ENCODE results near the gene INVS.
"Not testable (repeated sequence)": the region's sequence is repeated elsewhere in the genome, so short reads cannot be mapped to it uniquely, and the experiment has no call there.

The INVS gene

GRCh38 chr9:100098887-100099721 is at the start of gene INVS, which contains the start of gene ERP44:
Gene INVS, plus strand, starts transcription at chr9:100099243. Its CDS starts 5,279 bp downstream, at chr9:100104522.
Gene ERP44, minus strand, starts transcription at chr9:100099000. Its CDS starts 160 bp downstream, at chr9:100098840.
- FAIRE-seq, result peak; percentile 93

- peak; percentile 41 for FAIRE-seq
These were observed 49.5 kb upstream of the INVS start for GRCh38 chr9:100049551-100049950.

GRCh38 chr9:100052375-100052774 is 46.7 kb upstream of the INVS start:
- FAIRE-seq, result no peak

- no peak for FAIRE-seq
These were observed 42.5 kb upstream of the INVS start for GRCh38 chr9:100056561-100056960.

- FAIRE-seq, result no peak
These were observed 41.4 kb upstream of the INVS start for GRCh38 chr9:100057624-100058023.

GRCh38 chr9:100058699-100059579 is 40.1 kb upstream of the INVS start:
- no peak for FAIRE-seq

GRCh38 chr9:100062683-100063082 is 36.4 kb upstream of the INVS start:
- not testable (repeated sequence) for FAIRE-seq

- FAIRE-seq, result no peak
These were observed 35.9 kb upstream of the INVS start for GRCh38 chr9:100063185-100063584.

- no peak for FAIRE-seq
These were observed 34.0 kb upstream of the INVS start for GRCh38 chr9:100064872-100065581.

- FAIRE-seq, result no peak
These were observed 32.5 kb upstream of the INVS start for GRCh38 chr9:100066539-100066938.

GRCh38 chr9:100067990-100068389 is 31.1 kb upstream of the INVS start:
- FAIRE-seq, result not testable (repeated sequence)

GRCh38 chr9:100069068-100069467 is 30.0 kb upstream of the INVS start:
- FAIRE-seq, result not testable (repeated sequence)

GRCh38 chr9:100070104-100071041 is 28.7 kb upstream of the INVS start:
- no peak for FAIRE-seq

- no peak for FAIRE-seq
These were observed 27.8 kb upstream of the INVS start for GRCh38 chr9:100071271-100071670.

- no peak for FAIRE-seq
These were observed 26.2 kb upstream of the INVS start for GRCh38 chr9:100072805-100073204.

- no peak for FAIRE-seq
These were observed 24.9 kb upstream of the INVS start for GRCh38 chr9:100074093-100074492.

GRCh38 chr9:100074989-100075388 is 24.1 kb upstream of the INVS start:
- FAIRE-seq, result no peak

GRCh38 chr9:100076256-100076655 is 22.8 kb upstream of the INVS start:
- FAIRE-seq, result not testable (repeated sequence)

GRCh38 chr9:100082782-100083181 is 16.3 kb upstream of the INVS start:
- no peak for FAIRE-seq

- no peak for FAIRE-seq
These were observed 15.5 kb upstream of the INVS start for GRCh38 chr9:100083448-100084127.

- no peak for FAIRE-seq
These were observed 15.0 kb upstream of the INVS start for GRCh38 chr9:100084128-100084453.
